ENCODE measurements around the gene RCL1.

Gene RCL1

DNA sequence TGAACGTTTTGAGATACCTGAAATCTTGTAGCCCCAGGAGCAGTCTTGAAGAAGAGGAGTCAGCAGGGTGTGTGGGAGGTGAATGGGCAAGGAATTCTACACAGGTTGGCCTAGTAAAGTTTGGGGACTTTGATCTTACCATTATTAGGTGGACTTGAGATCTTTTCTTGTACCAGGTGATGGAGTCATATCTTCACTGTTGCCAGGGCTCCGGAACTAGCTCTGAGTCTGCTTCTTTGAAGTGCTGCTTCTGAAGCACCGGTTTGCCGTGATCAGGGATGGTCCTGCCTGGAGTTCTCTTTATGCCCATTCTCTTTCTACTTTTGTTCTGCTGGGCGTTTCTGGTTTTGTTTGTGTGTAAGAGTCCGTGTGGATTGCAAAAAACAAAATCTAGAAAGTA, 27.4 kb downstream of the RCL1 start:
- Histone ChIP-seq H3K9me2 (replicated peaks; ENCODE audit: insufficient read depth, low read length) (no peaks in the 10 kb centered on the region), H3K27ac (ENCODE audit: low read depth, low read length) (no peak overlapping the region), H3K9ac (ENCODE audit: low read length) (no peak overlapping the region), H2AFZ (ENCODE audit: low read depth, low read length, severe bottlenecking) (no peak overlapping the region), H4K20me1 (ENCODE audit: low read depth, low read length) (no peaks in the 10 kb centered on the region), H3K9me3 (ENCODE audit: insufficient read depth, low read length) (no peaks in the 10 kb centered on the region), H3K79me2 (ENCODE audit: insufficient read depth, low read length) (peaks cover 95% of the 10 kb centered on the region), H3K4me2 (ENCODE audit: low read depth, low read length, poor library complexity, severe bottlenecking) (no peak overlapping the region), H3K36me3 (ENCODE audit: low read length) (no peaks in the 10 kb centered on the region; the same call in 1 of the 2 replicates), H3K4me3 (ENCODE audit: insufficient read depth, low read length, poor library complexity, severe bottlenecking) (no peak overlapping the region), H3F3A (ENCODE audit: insufficient read depth) (no peaks in the 10 kb centered on the region; the same call in 1 of the 2 replicates), H3K27me3 (ENCODE audit: low read length) (no peaks in the 10 kb centered on the region)
- TF ChIP-seq EZH2phosphoT487 (conservative IDR thresholded peaks at IDR 0.05; ENCODE audit: low read length) = no peak
- TF ChIP-seq, protein P1, sequence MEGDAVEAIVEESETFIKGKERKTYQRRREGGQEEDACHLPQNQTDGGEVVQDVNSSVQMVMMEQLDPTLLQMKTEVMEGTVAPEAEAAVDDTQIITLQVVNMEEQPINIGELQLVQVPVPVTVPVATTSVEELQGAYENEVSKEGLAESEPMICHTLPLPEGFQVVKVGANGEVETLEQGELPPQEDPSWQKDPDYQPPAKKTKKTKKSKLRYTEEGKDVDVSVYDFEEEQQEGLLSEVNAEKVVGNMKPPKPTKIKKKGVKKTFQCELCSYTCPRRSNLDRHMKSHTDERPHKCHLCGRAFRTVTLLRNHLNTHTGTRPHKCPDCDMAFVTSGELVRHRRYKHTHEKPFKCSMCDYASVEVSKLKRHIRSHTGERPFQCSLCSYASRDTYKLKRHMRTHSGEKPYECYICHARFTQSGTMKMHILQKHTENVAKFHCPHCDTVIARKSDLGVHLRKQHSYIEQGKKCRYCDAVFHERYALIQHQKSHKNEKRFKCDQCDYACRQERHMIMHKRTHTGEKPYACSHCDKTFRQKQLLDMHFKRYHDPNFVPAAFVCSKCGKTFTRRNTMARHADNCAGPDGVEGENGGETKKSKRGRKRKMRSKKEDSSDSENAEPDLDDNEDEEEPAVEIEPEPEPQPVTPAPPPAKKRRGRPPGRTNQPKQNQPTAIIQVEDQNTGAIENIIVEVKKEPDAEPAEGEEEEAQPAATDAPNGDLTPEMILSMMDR (IDR thresholded peaks at IDR 0.05; ENCODE audit: insufficient read depth, low read length, poor library complexity, severe bottlenecking) = no peak

DNA sequence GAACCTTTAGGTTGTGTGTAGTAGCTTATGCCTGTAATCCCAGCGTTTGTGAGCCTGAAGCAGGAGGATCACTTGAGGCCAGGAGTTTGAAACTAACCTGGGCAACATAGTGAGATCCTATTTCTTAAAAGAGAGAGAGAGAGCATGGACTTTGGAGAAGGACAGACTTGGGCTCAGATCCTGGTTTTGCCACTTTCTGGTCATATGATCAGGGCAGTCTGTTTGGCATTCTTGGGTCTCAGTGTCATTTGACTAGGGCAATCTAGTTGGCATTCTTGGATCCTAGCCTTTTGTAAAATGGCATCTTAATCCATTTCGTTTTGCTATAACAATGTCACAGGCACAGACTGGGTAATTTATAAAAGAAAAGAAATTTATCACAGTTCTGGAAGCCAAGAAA, 28.4 kb downstream of the RCL1 start:
- Histone ChIP-seq H3K9ac (ENCODE audit: low read length) (no peak overlapping the region), H3K9me2 (replicated peaks; ENCODE audit: insufficient read depth, low read length) (no peaks in the 10 kb centered on the region), H4K20me1 (ENCODE audit: low read depth, low read length) (no peaks in the 10 kb centered on the region), H3K27ac (ENCODE audit: low read depth, low read length) (no peak overlapping the region), H3K4me2 (ENCODE audit: low read depth, low read length, poor library complexity, severe bottlenecking) (no peak overlapping the region), H3K79me2 (ENCODE audit: insufficient read depth, low read length) (peaks cover 86% of the 10 kb centered on the region), H3K27me3 (ENCODE audit: low read length) (no peaks in the 10 kb centered on the region), H2AFZ (ENCODE audit: low read depth, low read length, severe bottlenecking) (no peak overlapping the region), H3K4me3 (ENCODE audit: insufficient read depth, low read length, poor library complexity, severe bottlenecking) (no peak overlapping the region), H3K36me3 (ENCODE audit: low read length) (no peaks in the 10 kb centered on the region; the same call in 1 of the 2 replicates), H3K9me3 (ENCODE audit: insufficient read depth, low read length) (no peaks in the 10 kb centered on the region), H3F3A (ENCODE audit: insufficient read depth) (no peaks in the 10 kb centered on the region; the same call in 1 of the 2 replicates)
- no peak for TF ChIP-seq EZH2phosphoT487 (conservative IDR thresholded peaks at IDR 0.05; ENCODE audit: low read length)
- TF ChIP-seq, protein P1 (IDR thresholded peaks at IDR 0.05; ENCODE audit: insufficient read depth, low read length, poor library complexity, severe bottlenecking) = no peak

DNA sequence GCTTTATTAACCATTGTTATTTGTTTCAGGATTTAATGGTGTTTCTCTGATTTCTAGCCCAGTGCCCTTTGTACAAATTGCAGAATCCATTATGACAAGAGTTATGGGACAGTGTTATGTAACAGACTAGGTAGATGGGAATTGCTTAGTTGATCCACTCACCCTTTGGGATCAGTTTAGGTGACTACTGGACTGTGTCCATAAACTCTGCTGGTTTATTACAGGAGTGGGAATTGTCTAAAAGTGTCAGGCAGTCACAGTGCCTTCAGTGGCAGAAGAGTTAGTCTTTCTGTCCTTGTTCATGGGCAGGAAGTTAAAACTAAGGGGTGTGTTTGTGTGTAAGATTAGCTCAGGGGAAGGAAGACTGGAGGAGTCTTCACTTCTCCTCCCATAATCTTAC, 29.3 kb downstream of the RCL1 start:
- no peaks in the 10 kb centered on the region for H3K9me2 ChIP-seq (replicated peaks; ENCODE audit: insufficient read depth, low read length)
- TF ChIP-seq EZH2phosphoT487 (conservative IDR thresholded peaks at IDR 0.05; ENCODE audit: low read length) = no peak
- TF ChIP-seq, protein P1 (IDR thresholded peaks at IDR 0.05; ENCODE audit: insufficient read depth, low read length, poor library complexity, severe bottlenecking) = no peak
- H3K4me3 ChIP-seq (ENCODE audit: insufficient read depth, low read length, poor library complexity, severe bottlenecking) = no peak overlapping the region
- H3K4me2 ChIP-seq (ENCODE audit: low read depth, low read length, poor library complexity, severe bottlenecking) = no peak overlapping the region
- no peaks in the 10 kb centered on the region for H3F3A ChIP-seq (ENCODE audit: insufficient read depth)
- no peak overlapping the region for H3K9ac ChIP-seq (ENCODE audit: low read length)
- H4K20me1 ChIP-seq (ENCODE audit: low read depth, low read length) = no peaks in the 10 kb centered on the region
- no peaks in the 10 kb centered on the region; the same call in 1 of the 2 replicates for H3K36me3 ChIP-seq (ENCODE audit: low read length)
- H3K9me3 ChIP-seq (ENCODE audit: insufficient read depth, low read length) = no peaks in the 10 kb centered on the region
- no peak overlapping the region for H2AFZ ChIP-seq (ENCODE audit: low read depth, low read length, severe bottlenecking)
- H3K79me2 ChIP-seq (ENCODE audit: insufficient read depth, low read length) = peaks cover 86% of the 10 kb centered on the region
- H3K27ac ChIP-seq (ENCODE audit: low read depth, low read length) = no peak overlapping the region
- H3K27me3 ChIP-seq (ENCODE audit: low read length) = no peaks in the 10 kb centered on the region

Data from SU-DHL-6 (cell line).